AG09309 (cell line): ENCODE measurements around the gene A4GALT.

Source experiments
- DNase-seq: peaks from one replicate; pipeline ENCODE4 v3.0.0-alpha.2; 2010; ENCODE audit warnings: low read depth
- H3K4me3 ChIP-seq: 2 replicates; pipeline ENCODE4 v1.5.1; 2011; ENCODE audit warnings: mild to moderate bottlenecking, low read depth, low read length, moderate library complexity; ENCODE audit not compliant: control insufficient read depth
- CTCF ChIP-seq: IDR thresholded peaks from 2 replicates; pipeline ENCODE4 v1.5.1; 2011; ENCODE audit warnings: mild to moderate bottlenecking, low read depth, low read length, inconsistent platforms; ENCODE audit not compliant: insufficient read depth, control insufficient read depth; ENCODE audit errors: missing control alignments

The A4GALT gene

DNA sequence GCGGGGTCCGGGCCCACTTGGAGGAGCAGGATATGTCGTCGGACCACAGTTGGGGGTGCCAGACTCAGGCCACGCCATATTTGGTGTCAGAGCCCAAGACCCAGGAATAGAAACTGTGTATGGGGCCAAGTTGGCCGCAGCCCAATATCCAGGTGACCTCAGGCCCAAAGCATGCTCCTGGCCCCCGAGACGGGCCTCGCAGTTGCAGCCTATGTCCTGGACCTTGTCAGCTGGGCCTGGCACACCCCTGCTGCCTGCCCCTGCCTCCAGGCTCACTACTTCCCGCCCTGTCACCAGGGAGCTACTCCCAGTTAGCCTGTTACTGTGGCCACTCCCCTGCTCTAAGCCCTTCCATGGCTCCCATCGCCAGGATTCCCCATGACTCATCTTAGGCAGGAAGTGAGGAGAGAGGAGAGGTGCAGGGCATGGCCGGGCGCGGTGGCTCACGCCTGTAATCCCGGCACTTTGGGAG is 23.1 kb downstream of the A4GALT start:
- no peak for TF ChIP-seq CTCF
- H3K4me3 ChIP-seq: no peak overlapping the region
- no peak for DNase-seq

GRCh38 chr22:42696331-42696967 is 24.2 kb downstream of the A4GALT start:
- no peak for DNase-seq
- no peak for TF ChIP-seq CTCF
- no peak overlapping the region for H3K4me3 ChIP-seq

DNA sequence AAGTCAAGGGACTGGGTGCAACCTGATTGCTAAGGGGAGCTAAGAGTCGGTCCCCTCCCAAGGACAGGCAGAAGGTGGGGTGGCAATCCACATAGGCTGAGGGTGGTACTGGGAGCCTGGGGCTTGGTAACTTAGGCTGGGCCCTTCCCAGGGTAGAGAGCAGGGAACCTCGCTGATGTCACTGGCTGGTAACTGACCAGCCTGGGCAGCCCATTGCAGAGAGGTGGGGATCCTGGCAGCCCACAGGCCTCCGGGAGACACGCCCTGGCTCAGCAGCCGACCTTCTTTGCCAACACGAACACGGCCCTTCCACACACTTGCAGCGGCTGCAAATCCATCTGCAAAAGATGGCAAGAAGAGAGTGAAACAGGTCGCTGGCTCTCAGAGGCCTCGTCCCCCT is 25.4 kb downstream of the A4GALT start:
- no peak for DNase-seq
- TF ChIP-seq CTCF: no peak
- no peak overlapping the region for H3K4me3 ChIP-seq

GRCh38 chr22:42693763-42694683 is 26.6 kb downstream of the A4GALT start:
- no peak for TF ChIP-seq CTCF
- H3K4me3 ChIP-seq: no peak overlapping the region
- no peak for DNase-seq

DNA sequence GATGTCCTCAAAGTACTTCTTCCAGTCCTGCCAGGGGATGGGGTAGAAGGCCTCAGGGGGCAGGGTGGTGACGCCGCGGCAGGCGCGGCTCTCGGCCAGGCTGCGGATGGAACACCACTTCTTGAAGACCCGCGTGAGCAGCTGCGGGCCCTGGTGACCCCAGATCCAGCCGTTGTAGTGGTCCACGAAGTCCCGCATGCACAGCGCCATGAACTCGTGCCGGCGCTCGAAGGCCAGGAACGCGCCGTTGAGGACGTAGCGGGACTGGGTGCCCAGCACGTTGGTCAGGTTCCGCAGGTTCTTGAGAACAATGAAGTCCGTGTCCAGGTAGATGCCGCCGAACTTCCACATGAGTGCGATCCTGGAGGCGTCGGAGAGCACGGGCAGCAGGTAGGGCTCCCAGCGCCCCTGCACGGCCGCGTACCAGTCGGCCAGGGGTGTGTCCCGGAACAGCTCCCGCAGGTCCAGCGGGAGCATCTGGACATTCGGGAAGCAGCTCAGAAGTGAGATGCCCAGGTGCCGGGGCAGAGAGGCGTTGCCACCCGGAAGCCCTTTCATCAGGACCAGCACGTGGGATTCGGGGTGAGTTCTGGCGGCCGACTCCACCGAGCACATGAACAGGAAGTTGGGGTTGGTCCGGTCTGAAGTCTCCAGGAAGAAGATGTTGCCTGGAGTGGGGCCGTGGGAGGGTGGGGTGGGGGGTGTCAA is 27.5 kb downstream of the A4GALT start:
- no peak overlapping the region for H3K4me3 ChIP-seq
- no peak for DNase-seq
- no peak for TF ChIP-seq CTCF

GRCh38 chr22:42692239-42693054 is 28.2 kb downstream of the A4GALT start:
- no peak for TF ChIP-seq CTCF
- no peak overlapping the region for H3K4me3 ChIP-seq
- DNase-seq: no peak
